ENCODE data around the gene OR2AG2. TPM values are rescaled to one million over a fixed set of nuclear protein-coding genes. Genes with fewer than 3 reads are reported as not detected.

The OR2AG2 gene
- total RNA-seq, 4 donors from 2014 or later: not detected

GRCh38 chr11:6717426-6717825 lies 54.4 kb downstream of the OR2AG2 start:
- TF ChIP-seq, protein P1, sequence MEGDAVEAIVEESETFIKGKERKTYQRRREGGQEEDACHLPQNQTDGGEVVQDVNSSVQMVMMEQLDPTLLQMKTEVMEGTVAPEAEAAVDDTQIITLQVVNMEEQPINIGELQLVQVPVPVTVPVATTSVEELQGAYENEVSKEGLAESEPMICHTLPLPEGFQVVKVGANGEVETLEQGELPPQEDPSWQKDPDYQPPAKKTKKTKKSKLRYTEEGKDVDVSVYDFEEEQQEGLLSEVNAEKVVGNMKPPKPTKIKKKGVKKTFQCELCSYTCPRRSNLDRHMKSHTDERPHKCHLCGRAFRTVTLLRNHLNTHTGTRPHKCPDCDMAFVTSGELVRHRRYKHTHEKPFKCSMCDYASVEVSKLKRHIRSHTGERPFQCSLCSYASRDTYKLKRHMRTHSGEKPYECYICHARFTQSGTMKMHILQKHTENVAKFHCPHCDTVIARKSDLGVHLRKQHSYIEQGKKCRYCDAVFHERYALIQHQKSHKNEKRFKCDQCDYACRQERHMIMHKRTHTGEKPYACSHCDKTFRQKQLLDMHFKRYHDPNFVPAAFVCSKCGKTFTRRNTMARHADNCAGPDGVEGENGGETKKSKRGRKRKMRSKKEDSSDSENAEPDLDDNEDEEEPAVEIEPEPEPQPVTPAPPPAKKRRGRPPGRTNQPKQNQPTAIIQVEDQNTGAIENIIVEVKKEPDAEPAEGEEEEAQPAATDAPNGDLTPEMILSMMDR (IDR thresholded peaks at IDR 0.05): no peak
- DNase-seq (ENCODE audit: low spot score): no peak
- no peak for ATAC-seq (ENCODE audit: low FRiP score)

Other genes starting within 250 kb of the OR2AG2 start
- gene RRP8, start 168.4 kb downstream of the OR2AG2 start, total RNA-seq: 10 to 100 TPM; 16.9 to 30.4 (median 19.3) TPM
- 100 to 1,000 TPM in 3 of 4 donors, 10 to 100 TPM in 1; 92.1 to 189 (median 118) TPM for gene ILK, start 168.2 kb downstream of the OR2AG2 start, total RNA-seq
- gene TAF10, start 159.8 kb downstream of the OR2AG2 start, total RNA-seq: 10 to 100 TPM; 31.9 to 52.6 (median 37.1) TPM
- 10 to 100 TPM; 73.8 to 95.0 (median 83.9) TPM for gene TPP1, start 152.6 kb downstream of the OR2AG2 start, total RNA-seq
- 10 to 100 TPM; 12.6 to 26.3 (median 19.4) TPM for gene DCHS1, start 116.2 kb downstream of the OR2AG2 start, total RNA-seq
- gene MRPL17, start 88.6 kb downstream of the OR2AG2 start, total RNA-seq: 10 to 100 TPM; 20.0 to 31.6 (median 29.0) TPM
- gene OR2AG1, start 11.0 kb upstream of the OR2AG2 start, total RNA-seq: not detected
- gene OR6A2, start 27.7 kb upstream of the OR2AG2 start, total RNA-seq: under 1 TPM in 3 of 4 donors, not detected in 1; 0.13 to 0.47 (median 0.24) TPM
- gene OR10A5, start 73.7 kb upstream of the OR2AG2 start, total RNA-seq: not detected
- not detected for gene OR10A2, start 91.1 kb upstream of the OR2AG2 start, total RNA-seq
- not detected for gene OR10A4, start 104.6 kb upstream of the OR2AG2 start, total RNA-seq
- gene OR2D2, start 120.5 kb upstream of the OR2AG2 start, total RNA-seq: 1 to 10 TPM in 1 of 4 donors, not detected in 3; 1.1 TPM
- not detected for gene OR2D3, start 149.0 kb upstream of the OR2AG2 start, total RNA-seq
- 1 to 10 TPM in 3 of 4 donors, under 1 TPM in 1; 0.36 to 2.9 (median 1.7) TPM for gene ZNF215, start 154.4 kb upstream of the OR2AG2 start, total RNA-seq
- 1 to 10 TPM in 3 of 4 donors, not detected in 1; 1.4 to 2.0 (median 1.9) TPM for gene ZNF214, start 248.4 kb upstream of the OR2AG2 start, total RNA-seq
- not detected for gene NLRP14, start 248.5 kb upstream of the OR2AG2 start, total RNA-seq